Measurements from ENCODE around the gene PFN4. TPM values are rescaled to one million over a fixed set of nuclear protein-coding genes. Genes with fewer than 3 reads are reported as not detected.

The PFN4 gene
- polyA plus RNA-seq, 3 donors from 2014 or later, result not detected

Other genes with a start within 250 kb of the PFN4 start
- 10 to 100 TPM in 1 of 3 donors, 1 to 10 TPM in 2; 6.0 to 17.5 (median 8.4) TPM for gene ATAD2B, start 196.2 kb downstream of the PFN4 start, polyA plus RNA-seq
- gene UBXN2A, start 182.9 kb downstream of the PFN4 start, polyA plus RNA-seq, result 10 to 100 TPM; 11.3 to 16.2 (median 14.3) TPM
- gene MFSD2B, start 113.2 kb downstream of the PFN4 start, polyA plus RNA-seq, result under 1 TPM in 1 of 3 donors, not detected in 2; 0.42 TPM
- 1 to 10 TPM; 2.5 to 6.3 (median 5.0) TPM for gene WDCP, start 75.9 kb downstream of the PFN4 start, polyA plus RNA-seq
- gene FKBP1B, start 73.6 kb downstream of the PFN4 start, polyA plus RNA-seq, result 1 to 10 TPM; 5.3 to 8.6 (median 7.8) TPM
- gene SF3B6, start 47.0 kb downstream of the PFN4 start, polyA plus RNA-seq, result 100 to 1,000 TPM; 173 to 199 (median 182) TPM
- gene TP53I3, start 38.5 kb downstream of the PFN4 start, polyA plus RNA-seq, result 1 to 10 TPM in 1 of 3 donors, under 1 TPM in 1, not detected in 1; 0.69 to 1.2 TPM
- gene FAM228B, start 135 bp upstream of the PFN4 start, polyA plus RNA-seq, result 10 to 100 TPM in 2 of 3 donors, 1 to 10 TPM in 1; 4.1 to 16.2 (median 16.1) TPM
- under 1 TPM; 0.14 to 0.41 (median 0.21) TPM for gene FAM228A, start 51.7 kb upstream of the PFN4 start, polyA plus RNA-seq
- gene ITSN2, start 237.2 kb upstream of the PFN4 start, polyA plus RNA-seq, result 10 to 100 TPM; 33.7 to 83.8 (median 35.6) TPM

All from immature natural killer cell (primary cell).